Activated CD4-positive, alpha-beta T cell treated with anti-CD3 and anti-CD28 coated beads for 1 hour (primary cell): ENCODE measurements around the gene TFPT.

Source experiments
- DNase-seq: peaks from one replicate; pipeline ENCODE4 v3.0.0-alpha.2; 2020

TFPT gene

GRCh38 chr19:54069470-54069869 lies 46.0 kb downstream of the TFPT start:
- no peak for DNase-seq

DNA sequence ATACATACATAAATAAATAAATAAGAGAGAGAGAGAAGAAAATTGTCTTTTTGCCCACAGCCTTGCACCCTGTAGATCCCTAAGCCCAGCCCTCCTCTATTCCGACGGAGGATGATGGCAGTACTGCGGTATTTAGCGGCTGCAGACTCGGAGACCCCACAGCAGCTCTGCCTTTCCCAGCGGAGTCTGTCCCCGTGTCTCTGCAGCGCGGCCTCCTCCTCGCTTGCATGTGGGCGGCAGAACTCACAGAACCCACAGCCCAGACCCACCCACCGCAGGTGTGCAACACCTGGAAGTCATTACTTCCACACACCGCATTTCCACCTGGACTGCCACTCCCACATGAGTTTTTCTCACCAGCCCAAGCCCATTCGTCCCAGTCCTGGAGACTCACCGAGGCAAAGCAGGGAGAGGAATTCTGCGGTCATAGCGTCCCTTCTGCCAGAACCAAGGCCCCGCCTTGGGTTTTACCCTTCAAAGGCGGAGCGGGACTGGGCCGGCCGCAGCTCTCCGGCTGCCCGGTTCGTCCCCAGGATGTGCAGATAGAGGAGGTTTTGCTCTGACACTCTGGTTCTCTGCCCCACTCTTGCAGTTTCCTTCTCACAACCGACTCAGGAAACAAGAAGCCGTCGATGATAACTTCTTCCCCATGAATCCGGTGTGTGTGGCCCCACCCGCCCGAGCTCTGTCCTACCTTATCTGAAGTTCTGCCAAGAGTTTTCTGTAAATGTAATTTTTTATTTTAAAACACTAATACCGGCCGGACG lies 51.9 kb downstream of the TFPT start, which contains the start of gene VSTM1:
TSS of gene VSTM1 (minus strand) at position 548 of the 767 bp plus-strand sequence. CDS start at position 428, 120 bp downstream.
- DNase-seq = no peak

GRCh38 chr19:54062643-54063042 lies 52.8 kb downstream of the TFPT start:
- no peak for DNase-seq
